Body of pancreas (tissue), 4 donors: ENCODE measurements around the gene KIAA1671. TPM values are rescaled to one million over a fixed set of nuclear protein-coding genes. Genes with fewer than 3 reads are reported as not detected.

ENCODE experiments used
- ATAC-seq: fragments of 150-250 bp; one replicate; pipeline ENCODE4 v1.9.1; 2016
- DNase-seq, 4 donors: peaks; one replicate each; pipeline ENCODE4 v3.0.0-alpha.2; 2019
- H3K27ac ChIP-seq, 4 donors: fragments of 200-600 bp; sonication (generic); 1 replicate in 3 of 4; 2 replicates in 1 of 4; pipeline versions ENCODE4 v1.5.1 to v1.6.1; 2016 to 2019; ENCODE audit warnings: mild to moderate bottlenecking in 1 of 4, mixed read lengths in 1 of 4, moderate library complexity in 1 of 4
- H3K27me3 ChIP-seq, 2 donors: fragments of 200-600 bp; sonication (generic); one replicate each; pipeline ENCODE4 v1.6.0; 2016; ENCODE audit warnings: mild to moderate bottlenecking in 1 of 2
- H3K36me3 ChIP-seq, 2 donors: fragments of 200-600 bp; sonication (generic); replicated peaks in 1 of 2; 2 replicates each; pipeline ENCODE4 v1.5.1; 2016; ENCODE audit warnings: low read depth in 2 of 2; ENCODE audit not compliant: insufficient read depth in 1 of 2
- H3K4me1 ChIP-seq: fragments of 200-600 bp; sonication (generic); one replicate; pipeline ENCODE4 v1.6.0; 2016
- H3K4me3 ChIP-seq, 2 donors: fragments of 200-600 bp; sonication (generic); 1 replicate in 1 of 2; 2 replicates in 1 of 2; pipeline ENCODE4 v1.5.1; 2016 to 2019
- H3K9me3 ChIP-seq, 3 donors: fragments of 200-600 bp; sonication (generic); 1 replicate in 2 of 3; 2 replicates in 1 of 3; pipeline ENCODE4 v1.5.1; 2016
- POLR2A ChIP-seq, 3 donors: fragments of 450-650 bp; IDR thresholded peaks; one replicate each; pipeline ENCODE4 v1.6.1; 2016; ENCODE audit warnings: antibody characterized with exemption in 3 of 3, mild to moderate bottlenecking in 2 of 3
- WGBS, 2 donors: methylation state at CpG; one replicate each; pipeline ENCODE4 v1.1.5; 2017; 5-methylcytosine and 5-hydroxymethylcytosine counted together
- intact Hi-C: fragments of 100-400 bp; cut with DNase I; formaldehyde crosslinking; loops from one replicate; pipeline ENCODE4 v1.15.1; 2023
- total RNA-seq, 2 donors: library from RNA; depleted of rRNA; stranded (reverse); fragments of >200 nt; gene quantifications; one replicate each; pipeline ENCODE4 v1.1.0, GENCODE V29; 2016
- TF ChIP-seq, protein P1 (sequence below), 7 experiments: fragments of 450-650 bp in 4 of 7; fragments of 200-600 bp in 3 of 7; sonication (generic) in 3 of 7; IDR thresholded peaks; one replicate each; pipeline ENCODE4 v1.5.1; 2016 to 2019; ENCODE audit warnings: antibody characterized with exemption in 7 of 7

The KIAA1671 gene
- total RNA-seq, 2 donors from 2014 or later, result 24.9 to 79.8 TPM

DNA sequence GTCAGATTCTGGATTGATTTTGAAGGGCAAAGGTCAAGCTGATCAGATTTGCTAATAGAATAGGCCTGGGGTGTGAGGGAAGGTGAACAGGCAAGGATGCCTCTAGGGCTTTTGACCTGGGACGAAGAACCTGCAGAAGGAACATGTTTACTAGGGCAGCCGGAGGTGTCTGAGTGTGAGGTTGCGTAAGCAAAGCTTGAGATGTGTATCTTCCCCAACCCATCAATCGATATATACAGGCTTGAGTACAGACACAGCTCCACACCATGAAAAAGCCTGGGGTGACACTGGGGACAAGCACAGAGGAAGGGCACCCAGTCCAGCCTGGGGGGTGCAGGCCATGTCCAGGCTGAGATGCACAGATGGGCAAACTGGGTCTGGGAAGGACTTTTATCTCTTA, 7.1 kb upstream of the KIAA1671 start:
- Histone ChIP-seq H3K36me3 (no peaks in the 10 kb centered on the region), H3K4me3 (no peak overlapping the region), H3K27me3 (no peaks in the 10 kb centered on the region), H3K9me3 (no peaks in the 10 kb centered on the region), H3K4me1 (peaks cover 58% of the 10 kb centered on the region), H3K27ac (peak overlapping the region in 2 of 4 donors; percentile 87 to 91)
- 15 to 26% methylated on average over 4 of the region's 4 CpGs for WGBS, 2 donors
- intact Hi-C loops, result no loop called here
- DNase-seq (no peak), ATAC-seq (no peak)
- TF ChIP-seq, protein P1, sequence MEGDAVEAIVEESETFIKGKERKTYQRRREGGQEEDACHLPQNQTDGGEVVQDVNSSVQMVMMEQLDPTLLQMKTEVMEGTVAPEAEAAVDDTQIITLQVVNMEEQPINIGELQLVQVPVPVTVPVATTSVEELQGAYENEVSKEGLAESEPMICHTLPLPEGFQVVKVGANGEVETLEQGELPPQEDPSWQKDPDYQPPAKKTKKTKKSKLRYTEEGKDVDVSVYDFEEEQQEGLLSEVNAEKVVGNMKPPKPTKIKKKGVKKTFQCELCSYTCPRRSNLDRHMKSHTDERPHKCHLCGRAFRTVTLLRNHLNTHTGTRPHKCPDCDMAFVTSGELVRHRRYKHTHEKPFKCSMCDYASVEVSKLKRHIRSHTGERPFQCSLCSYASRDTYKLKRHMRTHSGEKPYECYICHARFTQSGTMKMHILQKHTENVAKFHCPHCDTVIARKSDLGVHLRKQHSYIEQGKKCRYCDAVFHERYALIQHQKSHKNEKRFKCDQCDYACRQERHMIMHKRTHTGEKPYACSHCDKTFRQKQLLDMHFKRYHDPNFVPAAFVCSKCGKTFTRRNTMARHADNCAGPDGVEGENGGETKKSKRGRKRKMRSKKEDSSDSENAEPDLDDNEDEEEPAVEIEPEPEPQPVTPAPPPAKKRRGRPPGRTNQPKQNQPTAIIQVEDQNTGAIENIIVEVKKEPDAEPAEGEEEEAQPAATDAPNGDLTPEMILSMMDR (IDR thresholded peaks at IDR 0.05), result no peak
- TF ChIP-seq POLR2A (IDR thresholded peaks at IDR 0.05), result no peak

DNA sequence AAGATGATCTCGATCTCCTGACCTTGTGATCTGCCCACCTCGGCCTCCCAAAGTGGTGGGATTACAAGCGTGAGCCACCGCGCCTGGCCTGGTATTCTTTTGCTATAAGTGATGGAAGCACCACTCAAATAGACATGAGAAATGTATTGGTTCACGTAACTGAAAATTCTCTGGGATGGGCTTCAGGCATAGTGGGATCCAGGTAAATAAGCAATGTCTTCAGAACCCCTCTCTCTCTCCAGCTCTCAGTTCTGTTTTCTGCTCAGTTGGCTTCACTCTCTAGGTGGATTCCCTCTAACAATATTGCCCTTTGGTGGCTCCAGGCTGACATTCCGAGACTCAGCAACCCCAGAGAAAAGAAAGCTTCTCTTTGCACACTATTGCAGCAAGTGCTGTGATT, 5.1 kb upstream of the KIAA1671 start:
- no peak for ATAC-seq
- no peak for TF ChIP-seq POLR2A (IDR thresholded peaks at IDR 0.05)
- Histone ChIP-seq H3K9me3 (no peaks in the 10 kb centered on the region), H3K4me1 (peaks cover 52% of the 10 kb centered on the region), H3K4me3 (no peak overlapping the region), H3K36me3 (no peaks in the 10 kb centered on the region), H3K27me3 (no peaks in the 10 kb centered on the region), H3K27ac (peak overlapping the region in 2 of 4 donors; percentile 69 to 76)
- DNase-seq, result no peak
- intact Hi-C loops, result no loop called here
- WGBS, 2 donors, result 90 to 96% methylated on average over 7 of the region's 7 CpGs

- Histone ChIP-seq H3K4me1 (peaks cover 47% of the 10 kb centered on the region), H3K27ac (peak overlapping the region; percentile 62 to 76 (median 72)), H3K27me3 (no peaks in the 10 kb centered on the region), H3K9me3 (no peaks in the 10 kb centered on the region), H3K36me3 (no peaks in the 10 kb centered on the region), H3K4me3 (no peak overlapping the region)
- DNase-seq (peak in 3 of 4 donors; percentile 25 to 31 (median 26)), ATAC-seq (no peak)
- intact Hi-C loops, result no loop called here
- TF ChIP-seq, protein P1 (IDR thresholded peaks at IDR 0.05), result no peak
- TF ChIP-seq POLR2A (IDR thresholded peaks at IDR 0.05), result no peak
- WGBS, 2 donors, result 28 to 35% methylated on average over 12 of the region's 12 CpGs
Observed at GRCh38 chr22:24947881-24948280, 4.6 kb upstream of the KIAA1671 start.

GRCh38 chr22:24948356-24949202, 3.9 kb upstream of the KIAA1671 start:
- no peaks in the 10 kb centered on the region for H3K36me3 ChIP-seq

GRCh38 chr22:24950272-24950902, 2.1 kb upstream of the KIAA1671 start:
- no peak for ATAC-seq
- no peaks in the 10 kb centered on the region for H3K27me3 ChIP-seq
- H3K4me3 ChIP-seq, result no peak overlapping the region
- intact Hi-C loops, result no loop called here
- peak overlapping the region in 1 of 4 donors; percentile 45 for H3K27ac ChIP-seq
- TF ChIP-seq, protein P1 (IDR thresholded peaks at IDR 0.05), result no peak
- no peak for TF ChIP-seq POLR2A (IDR thresholded peaks at IDR 0.05)
- 52 to 59% methylated on average over 7 of the region's 7 CpGs for WGBS, 2 donors
- H3K9me3 ChIP-seq, result no peaks in the 10 kb centered on the region
- no peaks in the 10 kb centered on the region for H3K36me3 ChIP-seq
- peaks cover 50% of the 10 kb centered on the region for H3K4me1 ChIP-seq
- DNase-seq, result no peak

More at GRCh38 chr22:24948356-24949202, 3.9 kb upstream of the KIAA1671 start:
- intact Hi-C loops, result no loop called here
- Histone ChIP-seq H3K27me3 (no peaks in the 10 kb centered on the region), H3K27ac (peak overlapping the region; percentile 62 to 76 (median 72)), H3K4me3 (no peak overlapping the region), H3K9me3 (no peaks in the 10 kb centered on the region), H3K4me1 (peaks cover 46% of the 10 kb centered on the region)
- DNase-seq (peak; percentile 67 to 84 (median 80)), ATAC-seq (peak; percentile 30)
- TF ChIP-seq, protein P1 (IDR thresholded peaks at IDR 0.05), result peak in 4 of 7 experiments; percentile 36 to 41 (median 40)
- TF ChIP-seq POLR2A (IDR thresholded peaks at IDR 0.05), result no peak
- WGBS, 2 donors, result 44 to 64% methylated on average over 12 to 13 of the region's 13 CpGs
